HepG2 (cell line): ENCODE data around the gene RPS8. TPM values are rescaled to one million over a fixed set of nuclear protein-coding genes. Genes with fewer than 3 reads are reported as not detected.

Source experiments
- ATF7 ChIP-seq, 2 experiments: fragments of 450-650 bp in 1 of 2; sonication (generic) in 1 of 2; formaldehyde crosslinking in 1 of 2; IDR thresholded peaks; 2 replicates each; pipeline versions ENCODE4 v1.4.0 to v1.6.1; 2016 to 2020; ENCODE audit warnings: antibody characterized with exemption in 1 of 2, mild to moderate bottlenecking in 1 of 2, missing genetic modification reagents in 1 of 2
- EEA1 ChIP-seq: sonication (generic); formaldehyde crosslinking; IDR thresholded peaks from 2 replicates; pipeline ENCODE4 v1.5.1; 2020; ENCODE audit warnings: mild to moderate bottlenecking, missing genetic modification reagents, borderline replicate concordance
- EED ChIP-seq: sonication (generic); formaldehyde crosslinking; IDR thresholded peaks from 2 replicates; pipeline ENCODE4 v1.5.0; 2020; ENCODE audit warnings: mild to moderate bottlenecking, missing genetic modification reagents
- HNRNPH1 ChIP-seq: fragments of 200-400 bp; formaldehyde crosslinking; optimal IDR thresholded peaks from 2 replicates; pipeline ENCODE3; 2017; ENCODE audit warnings: mild to moderate bottlenecking, low read depth, low read length
- MATR3 ChIP-seq: sonication (generic); formaldehyde crosslinking; IDR thresholded peaks from 2 replicates; pipeline ENCODE4 v1.4.0; 2020; ENCODE audit warnings: missing genetic modification reagents
- NKX3-1 ChIP-seq: sonication (generic); formaldehyde crosslinking; IDR thresholded peaks from 2 replicates; pipeline ENCODE4 v1.5.0; 2020; ENCODE audit warnings: missing genetic modification reagents
- PPARG ChIP-seq: conservative IDR thresholded peaks from 2 replicates; pipeline ENCODE4 v1.6.1; 2016; ENCODE audit warnings: missing biosample characterization, missing genetic modification reagents
- PTBP1 ChIP-seq: fragments of 200-400 bp; formaldehyde crosslinking; IDR thresholded peaks from 2 replicates; pipeline ENCODE4 v1.6.1; 2018; ENCODE audit warnings: low read length, low read depth; ENCODE audit not compliant: poor library complexity, severe bottlenecking
- RXRB ChIP-seq: IDR thresholded peaks from 2 replicates; pipeline ENCODE4 v1.6.1; 2016; ENCODE audit warnings: borderline replicate concordance, missing genetic modification reagents, missing compliant biosample characterization
- SP2 ChIP-seq: sonication (generic); formaldehyde crosslinking; IDR thresholded peaks from 2 replicates; pipeline ENCODE4 v1.5.1; 2020; ENCODE audit warnings: mild to moderate bottlenecking, missing genetic modification reagents
- TBX3 ChIP-seq: fragments of 450-650 bp; IDR thresholded peaks from 2 replicates; pipeline ENCODE4 v1.6.1; 2017; ENCODE audit warnings: antibody characterized with exemption, mild to moderate bottlenecking, inconsistent platforms, borderline replicate concordance
- ZBTB1 ChIP-seq: sonication (generic); formaldehyde crosslinking; IDR thresholded peaks from 2 replicates; pipeline ENCODE4 v1.4.0; 2020; ENCODE audit warnings: missing genetic modification reagents, borderline replicate concordance
- ZNF652 ChIP-seq: IDR thresholded peaks from 2 replicates; pipeline ENCODE4 v1.6.1; 2016; ENCODE audit warnings: low read depth, borderline replicate concordance
- ZZZ3 ChIP-seq: sonication (generic); formaldehyde crosslinking; IDR thresholded peaks from 2 replicates; pipeline ENCODE4 v1.4.0; 2020; ENCODE audit warnings: missing genetic modification reagents, mild to moderate bottlenecking, borderline replicate concordance
- polyA plus RNA-seq, 8 experiments: library from polyadenylated mRNA; depleted of rRNA in 3 of 8; stranded (reverse) in 7 of 8; unstranded in 1 of 8; fragments of >200 nt; fragmentation: Illumina TruSeq in 4 of 8; extraction: Trizol in 4 of 8; gene quantifications; 2 replicates each; pipeline versions ENCODE4 v1.2.1 to v1.2.3, GENCODE V29; 2011 to 2016; ENCODE audit warnings: low read depth in 4 of 8, missing spikeins in 1 of 8, mixed read lengths in 1 of 8; ENCODE audit not compliant: insufficient read depth in 1 of 8
- total RNA-seq, 5 experiments: library from RNA; depleted of rRNA; stranded (reverse); fragments of >200 nt; fragmentation: Illumina TruSeq; extraction: Trizol; gene quantifications; 2 replicates each; pipeline ENCODE4 v1.2.3, GENCODE V29; 2016; ENCODE audit warnings: low read depth in 1 of 5
- TF ChIP-seq, protein P1 (sequence below): sonication (generic); formaldehyde crosslinking; IDR thresholded peaks from 2 replicates; pipeline ENCODE4 v1.8.0; 2022; ENCODE audit warnings: missing genetic modification reagents, mild to moderate bottlenecking, inconsistent platforms, borderline replicate concordance
- TF ChIP-seq, protein P2 (sequence below): sonication (generic); formaldehyde crosslinking; IDR thresholded peaks from 2 replicates; pipeline ENCODE4 v1.4.0; 2020; ENCODE audit warnings: missing genetic modification reagents, mild to moderate bottlenecking, borderline replicate concordance
- TF ChIP-seq, protein P3 (sequence below): IDR thresholded peaks from 2 replicates; pipeline ENCODE4 v1.6.1; 2012; ENCODE audit warnings: inconsistent platforms
- TF ChIP-seq, protein P4 (sequence below): sonication (generic); formaldehyde crosslinking; IDR thresholded peaks from 2 replicates; pipeline ENCODE4 v1.8.1; 2022; ENCODE audit warnings: low read depth, mild to moderate bottlenecking, missing genetic modification reagents
- TF ChIP-seq, protein P5 (sequence below): sonication (generic); formaldehyde crosslinking; IDR thresholded peaks from 2 replicates; pipeline ENCODE4 v1.4.0; 2020; ENCODE audit warnings: missing genetic modification reagents

The RPS8 gene
- total and polyA plus RNA-seq, 2 of the 13 experiments (the other 11 are each of a cell fraction or from before 2014, with no cell fraction given) = 2,628 to 2,822 TPM

DNA sequence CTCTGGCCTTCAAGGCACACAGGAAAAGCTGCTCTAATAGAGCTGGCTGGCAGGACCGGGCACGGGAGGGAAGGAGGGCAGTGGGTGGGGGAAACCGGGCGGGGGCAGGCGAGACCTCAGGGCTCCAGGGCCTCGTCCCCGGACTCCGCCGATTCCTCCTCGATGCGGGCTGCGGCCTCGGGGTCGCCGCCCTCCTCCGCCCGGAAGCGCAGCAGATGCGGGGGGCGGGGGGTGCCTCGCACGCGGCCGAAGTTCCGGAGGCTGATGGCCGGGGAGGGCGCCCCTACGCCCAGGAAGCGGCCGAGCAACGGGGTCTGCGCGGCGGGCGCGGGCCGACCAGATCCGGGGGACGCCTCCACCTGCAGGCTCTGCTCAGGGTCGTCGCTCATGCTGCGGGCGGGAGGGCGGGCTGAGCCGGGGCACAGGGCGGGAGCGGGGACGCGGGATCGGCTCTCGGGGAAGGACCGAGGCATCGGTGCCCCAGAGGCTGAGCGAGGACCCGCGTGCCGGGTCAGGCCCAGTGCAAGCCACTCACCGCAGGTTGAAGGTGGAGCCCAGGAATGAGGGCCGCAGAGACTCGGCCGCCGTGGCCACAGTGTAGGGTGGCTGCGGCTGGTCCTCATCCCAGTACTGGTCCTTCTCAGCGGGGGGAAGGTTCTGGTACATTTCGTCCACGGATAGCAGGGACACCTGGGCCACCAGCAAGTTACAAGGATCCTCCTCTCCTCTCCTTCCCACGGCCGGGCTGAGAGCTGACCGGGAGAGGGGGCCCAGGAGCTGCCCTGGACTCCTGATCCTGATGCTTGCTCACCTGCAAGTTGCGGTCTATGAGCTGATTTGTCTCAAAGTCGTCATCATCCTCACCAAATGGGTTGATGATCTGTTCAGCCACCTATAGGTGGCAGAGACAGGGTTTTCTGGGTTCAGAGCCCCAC is 9.0 kb downstream of the RPS8 start (continued):
- no peak for TF ChIP-seq TBX3
- TF ChIP-seq, protein P1, sequence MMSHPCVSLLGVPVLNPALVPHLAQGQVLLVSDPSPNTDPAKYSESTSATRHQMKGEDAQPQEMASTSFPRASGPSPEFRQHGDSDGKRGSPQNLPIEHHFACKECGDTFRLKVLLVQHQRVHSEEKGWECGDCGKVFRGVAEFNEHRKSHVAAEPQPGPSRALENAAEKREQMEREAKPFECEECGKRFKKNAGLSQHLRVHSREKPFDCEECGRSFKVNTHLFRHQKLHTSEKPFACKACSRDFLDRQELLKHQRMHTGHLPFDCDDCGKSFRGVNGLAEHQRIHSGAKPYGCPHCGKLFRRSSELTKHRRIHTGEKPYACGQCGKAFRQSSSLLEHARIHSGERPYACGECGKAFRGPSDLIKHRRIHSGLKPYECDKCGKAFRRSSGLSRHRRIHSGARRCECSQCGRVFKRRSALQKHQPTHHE (CRISPR knock-in tag) = no peak
- TF ChIP-seq EEA1 (CRISPR knock-in tag) = no peak
- TF ChIP-seq HNRNPH1 = no peak
- TF ChIP-seq ATF7 (IDR thresholded peaks at IDR 0.05) = no peak
- TF ChIP-seq ATF7 (CRISPR knock-in tag; IDR thresholded peaks at IDR 0.05) = 0 out of 2 replicates have a peak, but pooled peaks have one; percentile 8
- TF ChIP-seq ZZZ3 (CRISPR knock-in tag) = no peak
- TF ChIP-seq, protein P2, sequence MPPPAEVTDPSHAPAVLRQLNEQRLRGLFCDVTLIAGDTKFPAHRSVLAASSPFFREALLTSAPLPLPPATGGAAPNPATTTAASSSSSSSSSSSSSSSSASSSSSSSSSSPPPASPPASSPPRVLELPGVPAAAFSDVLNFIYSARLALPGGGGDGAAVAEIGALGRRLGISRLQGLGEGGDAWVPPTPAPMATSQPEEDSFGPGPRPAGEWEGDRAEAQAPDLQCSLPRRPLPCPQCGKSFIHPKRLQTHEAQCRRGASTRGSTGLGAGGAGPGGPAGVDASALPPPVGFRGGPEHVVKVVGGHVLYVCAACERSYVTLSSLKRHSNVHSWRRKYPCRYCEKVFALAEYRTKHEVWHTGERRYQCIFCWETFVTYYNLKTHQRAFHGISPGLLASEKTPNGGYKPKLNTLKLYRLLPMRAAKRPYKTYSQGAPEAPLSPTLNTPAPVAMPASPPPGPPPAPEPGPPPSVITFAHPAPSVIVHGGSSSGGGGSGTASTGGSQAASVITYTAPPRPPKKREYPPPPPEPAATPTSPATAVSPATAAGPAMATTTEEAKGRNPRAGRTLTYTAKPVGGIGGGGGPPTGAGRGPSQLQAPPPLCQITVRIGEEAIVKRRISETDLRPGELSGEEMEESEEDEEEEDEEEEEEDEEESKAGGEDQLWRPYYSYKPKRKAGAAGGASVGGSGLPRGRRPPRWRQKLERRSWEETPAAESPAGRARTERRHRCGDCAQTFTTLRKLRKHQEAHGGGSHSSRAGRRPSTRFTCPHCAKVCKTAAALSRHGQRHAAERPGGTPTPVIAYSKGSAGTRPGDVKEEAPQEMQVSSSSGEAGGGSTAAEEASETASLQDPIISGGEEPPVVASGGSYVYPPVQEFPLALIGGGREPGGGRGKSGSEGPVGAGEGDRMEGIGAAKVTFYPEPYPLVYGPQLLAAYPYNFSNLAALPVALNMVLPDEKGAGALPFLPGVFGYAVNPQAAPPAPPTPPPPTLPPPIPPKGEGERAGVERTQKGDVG (CRISPR knock-in tag) = no peak
- no peak for TF ChIP-seq PPARG (CRISPR knock-in tag)
- TF ChIP-seq, protein P3, sequence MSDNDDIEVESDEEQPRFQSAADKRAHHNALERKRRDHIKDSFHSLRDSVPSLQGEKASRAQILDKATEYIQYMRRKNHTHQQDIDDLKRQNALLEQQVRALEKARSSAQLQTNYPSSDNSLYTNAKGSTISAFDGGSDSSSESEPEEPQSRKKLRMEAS = peak; percentile 94
- TF ChIP-seq NKX3-1 (CRISPR knock-in tag) = no peak
- TF ChIP-seq, protein P4, sequence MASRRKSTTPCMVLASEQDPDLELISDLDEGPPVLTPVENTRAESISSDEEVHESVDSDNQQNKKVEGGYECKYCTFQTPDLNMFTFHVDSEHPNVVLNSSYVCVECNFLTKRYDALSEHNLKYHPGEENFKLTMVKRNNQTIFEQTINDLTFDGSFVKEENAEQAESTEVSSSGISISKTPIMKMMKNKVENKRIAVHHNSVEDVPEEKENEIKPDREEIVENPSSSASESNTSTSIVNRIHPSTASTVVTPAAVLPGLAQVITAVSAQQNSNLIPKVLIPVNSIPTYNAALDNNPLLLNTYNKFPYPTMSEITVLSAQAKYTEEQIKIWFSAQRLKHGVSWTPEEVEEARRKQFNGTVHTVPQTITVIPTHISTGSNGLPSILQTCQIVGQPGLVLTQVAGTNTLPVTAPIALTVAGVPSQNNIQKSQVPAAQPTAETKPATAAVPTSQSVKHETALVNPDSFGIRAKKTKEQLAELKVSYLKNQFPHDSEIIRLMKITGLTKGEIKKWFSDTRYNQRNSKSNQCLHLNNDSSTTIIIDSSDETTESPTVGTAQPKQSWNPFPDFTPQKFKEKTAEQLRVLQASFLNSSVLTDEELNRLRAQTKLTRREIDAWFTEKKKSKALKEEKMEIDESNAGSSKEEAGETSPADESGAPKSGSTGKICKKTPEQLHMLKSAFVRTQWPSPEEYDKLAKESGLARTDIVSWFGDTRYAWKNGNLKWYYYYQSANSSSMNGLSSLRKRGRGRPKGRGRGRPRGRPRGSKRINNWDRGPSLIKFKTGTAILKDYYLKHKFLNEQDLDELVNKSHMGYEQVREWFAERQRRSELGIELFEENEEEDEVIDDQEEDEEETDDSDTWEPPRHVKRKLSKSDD = no peak
- TF ChIP-seq EED (CRISPR knock-in tag) = no peak
- TF ChIP-seq, protein P5, sequence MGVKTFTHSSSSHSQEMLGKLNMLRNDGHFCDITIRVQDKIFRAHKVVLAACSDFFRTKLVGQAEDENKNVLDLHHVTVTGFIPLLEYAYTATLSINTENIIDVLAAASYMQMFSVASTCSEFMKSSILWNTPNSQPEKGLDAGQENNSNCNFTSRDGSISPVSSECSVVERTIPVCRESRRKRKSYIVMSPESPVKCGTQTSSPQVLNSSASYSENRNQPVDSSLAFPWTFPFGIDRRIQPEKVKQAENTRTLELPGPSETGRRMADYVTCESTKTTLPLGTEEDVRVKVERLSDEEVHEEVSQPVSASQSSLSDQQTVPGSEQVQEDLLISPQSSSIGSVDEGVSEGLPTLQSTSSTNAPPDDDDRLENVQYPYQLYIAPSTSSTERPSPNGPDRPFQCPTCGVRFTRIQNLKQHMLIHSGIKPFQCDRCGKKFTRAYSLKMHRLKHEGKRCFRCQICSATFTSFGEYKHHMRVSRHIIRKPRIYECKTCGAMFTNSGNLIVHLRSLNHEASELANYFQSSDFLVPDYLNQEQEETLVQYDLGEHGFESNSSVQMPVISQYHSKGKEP (CRISPR knock-in tag) = no peak
- no peak for TF ChIP-seq ZNF652
- TF ChIP-seq MATR3 (CRISPR knock-in tag) = no peak
- TF ChIP-seq RXRB (CRISPR knock-in tag) = peak; percentile 6; the same call in 1 of the 2 replicates
- TF ChIP-seq SP2 (CRISPR knock-in tag) = no peak
- no peak for TF ChIP-seq PTBP1
- no peak; the same call in 1 of the 2 replicates for TF ChIP-seq ZBTB1 (CRISPR knock-in tag)
